Measurements from ENCODE around the gene AK4.

- no peak for TF ChIP-seq CTCF (IDR thresholded peaks at IDR 0.05)
- no peak for TF ChIP-seq EP300 (IDR thresholded peaks at IDR 0.05)
Observed at GRCh38 chr1:65222340-65222940, 74.4 kb downstream of the AK4 start.

All from gastroesophageal sphincter (tissue), 3 donors.